ENCODE data around the gene TAGLN2.
"Not testable (repeated sequence)": the region's sequence is repeated elsewhere in the genome, so short reads cannot be mapped to it uniquely, and the experiment has no call there.

TAGLN2 gene

DNA sequence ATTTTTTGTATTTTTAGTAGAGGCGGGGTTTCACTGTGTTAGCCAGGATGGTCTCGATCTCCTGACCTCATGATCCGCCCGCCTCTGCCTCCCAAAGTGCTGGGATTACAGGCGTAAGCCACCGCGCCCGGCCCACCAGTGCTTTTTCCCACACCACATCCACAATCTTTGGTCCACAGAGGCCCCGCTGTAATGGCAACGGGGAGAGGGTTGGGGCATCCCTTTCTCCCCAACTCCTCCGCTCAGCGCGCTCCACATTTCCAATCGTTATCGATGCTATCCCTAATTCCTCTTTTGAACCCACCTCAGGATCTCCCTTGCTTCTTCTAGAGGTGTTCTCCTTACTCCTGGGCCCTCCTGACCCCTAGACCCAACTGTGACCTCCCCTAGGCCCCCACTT is 25.7 kb downstream of the TAGLN2 start:
- not testable (repeated sequence) for DNase-seq (ENCODE audit: low spot score)

DNA sequence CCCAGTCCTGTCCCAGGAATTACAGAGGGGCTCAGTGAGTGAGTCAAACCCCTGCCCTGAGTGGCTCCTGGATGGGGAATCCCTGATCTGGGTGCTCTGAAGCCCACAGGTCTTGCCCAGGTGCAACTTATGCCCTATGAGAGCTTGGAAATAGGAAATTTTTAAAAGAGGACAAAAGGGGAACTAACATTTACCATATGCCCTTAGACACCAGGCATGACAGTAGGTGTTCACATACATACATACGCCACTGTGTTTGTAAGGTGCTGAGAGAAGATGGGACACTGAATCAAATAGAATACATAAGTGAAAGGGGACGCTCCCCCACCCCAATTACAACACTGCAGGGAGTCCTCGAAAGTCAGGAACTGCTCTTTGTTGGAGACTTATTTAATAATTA is 26.8 kb downstream of the TAGLN2 start:
- no peak for DNase-seq (ENCODE audit: low spot score)

DNA sequence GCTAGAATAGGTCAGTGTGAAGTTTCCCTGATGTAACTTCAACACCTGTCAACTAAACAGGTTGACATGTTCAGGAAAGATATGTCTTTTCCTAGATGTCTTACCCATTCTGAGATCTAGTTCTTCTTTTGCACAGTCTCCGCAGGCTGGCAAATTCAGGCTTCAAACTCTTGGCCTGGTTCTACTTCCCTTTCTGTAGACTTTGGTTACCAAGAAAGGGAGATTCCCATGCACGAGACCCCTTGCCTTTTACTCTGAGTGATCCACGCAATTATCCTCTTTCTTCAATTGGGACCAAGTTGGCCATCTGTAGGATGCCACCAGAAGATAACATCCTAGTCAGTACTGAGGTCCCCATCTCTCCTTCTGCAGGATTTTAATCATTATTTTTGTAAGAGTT is 27.3 kb downstream of the TAGLN2 start:
- DNase-seq (ENCODE audit: low spot score), result no peak

GRCh38 chr1:159896546-159896930 is 28.8 kb downstream of the TAGLN2 start:
- DNase-seq (ENCODE audit: low spot score), result no peak

- no peak for DNase-seq (ENCODE audit: low spot score)
These were observed 29.3 kb downstream of the TAGLN2 start for GRCh38 chr1:159895836-159896545.

DNA sequence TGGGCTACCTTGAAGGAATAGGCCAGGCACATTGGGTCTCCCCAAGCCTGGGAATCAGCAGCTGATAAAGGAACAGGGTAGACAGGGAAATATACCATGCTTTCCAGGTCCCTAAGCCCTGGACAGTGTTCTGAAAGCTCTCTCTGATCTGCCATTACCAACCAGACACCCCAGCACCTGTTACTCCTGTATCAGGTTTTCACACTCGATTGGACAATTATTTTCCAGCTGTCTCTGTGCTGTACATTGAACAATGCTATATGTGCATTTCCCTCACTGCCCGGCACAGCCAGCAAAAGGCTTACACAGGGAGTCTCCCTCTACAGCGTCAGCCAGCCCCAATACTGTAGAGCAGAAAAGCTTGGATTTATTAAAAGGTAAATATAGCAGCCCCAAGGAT is 30.0 kb downstream of the TAGLN2 start:
- DNase-seq (ENCODE audit: low spot score), result no peak

DNA sequence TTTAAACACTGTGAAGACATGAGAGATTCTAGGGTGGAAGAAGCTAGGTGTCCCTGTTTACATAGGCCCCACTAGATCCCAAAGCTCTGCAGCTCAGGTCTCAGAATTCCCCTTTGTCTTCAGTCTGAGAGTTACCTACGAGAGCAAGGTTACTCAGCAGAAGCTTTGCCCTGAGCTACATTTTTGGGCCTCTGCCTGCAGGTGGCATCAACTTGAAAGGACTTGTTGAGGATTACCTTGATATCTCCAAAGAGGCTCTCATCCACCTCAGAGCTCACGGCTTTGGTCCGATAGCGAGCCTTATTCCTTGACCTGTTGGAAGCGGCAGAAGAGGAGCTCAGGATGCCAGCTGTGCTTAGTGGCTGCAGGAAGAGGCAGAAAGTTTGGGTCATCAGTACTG is 32.4 kb downstream of the TAGLN2 start:
- no peak for DNase-seq (ENCODE audit: low spot score)

- DNase-seq (ENCODE audit: low spot score), result peak; percentile 89
These were observed 33.8 kb downstream of the TAGLN2 start for GRCh38 chr1:159891275-159892157.

DNA sequence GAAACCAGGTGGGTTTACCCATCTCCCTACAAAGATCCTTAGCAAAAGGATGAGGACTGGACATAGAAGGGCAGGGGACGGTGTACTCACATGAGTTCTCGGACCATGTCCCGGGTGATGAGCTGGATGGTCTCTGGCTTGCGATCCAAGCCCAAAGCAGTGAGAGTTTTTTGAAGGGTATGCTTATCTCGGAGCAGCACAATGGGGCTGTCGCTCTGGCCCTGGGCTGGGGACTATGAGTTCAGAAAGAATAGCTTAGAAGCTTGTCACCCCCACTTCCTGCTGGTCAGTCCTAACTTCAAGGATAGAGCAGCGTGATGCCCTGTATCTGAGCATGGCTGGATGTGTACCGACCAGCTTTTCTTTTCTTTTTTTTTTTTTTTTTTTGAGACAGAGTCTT is 34.9 kb downstream of the TAGLN2 start:
- no peak for DNase-seq (ENCODE audit: low spot score)

- DNase-seq (ENCODE audit: low spot score), result peak; percentile 96
These were observed 35.5 kb downstream of the TAGLN2 start for GRCh38 chr1:159889821-159890252.

DNA sequence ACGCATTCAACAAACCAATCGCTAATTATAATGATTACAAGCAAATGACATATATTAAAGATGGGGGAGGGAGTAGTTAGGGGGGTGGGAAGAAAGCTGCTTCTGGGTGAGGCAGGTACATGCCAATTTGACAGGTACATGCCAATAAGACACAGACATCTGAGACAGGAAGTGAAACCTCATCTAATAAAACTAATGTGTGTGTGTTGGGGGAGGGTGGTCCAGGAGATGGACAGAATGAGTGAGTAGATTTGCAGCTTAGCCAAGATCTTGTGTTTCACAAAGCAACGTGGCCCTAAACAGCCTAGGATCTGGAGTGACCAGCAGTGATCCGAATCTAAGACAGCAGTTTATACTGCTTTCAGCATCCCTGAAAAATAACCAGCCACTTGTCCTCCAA is 36.1 kb downstream of the TAGLN2 start:
- DNase-seq (ENCODE audit: low spot score), result no peak

GRCh38 chr1:159884296-159884695 is 41.0 kb downstream of the TAGLN2 start:
- DNase-seq (ENCODE audit: low spot score), result no peak

DNA sequence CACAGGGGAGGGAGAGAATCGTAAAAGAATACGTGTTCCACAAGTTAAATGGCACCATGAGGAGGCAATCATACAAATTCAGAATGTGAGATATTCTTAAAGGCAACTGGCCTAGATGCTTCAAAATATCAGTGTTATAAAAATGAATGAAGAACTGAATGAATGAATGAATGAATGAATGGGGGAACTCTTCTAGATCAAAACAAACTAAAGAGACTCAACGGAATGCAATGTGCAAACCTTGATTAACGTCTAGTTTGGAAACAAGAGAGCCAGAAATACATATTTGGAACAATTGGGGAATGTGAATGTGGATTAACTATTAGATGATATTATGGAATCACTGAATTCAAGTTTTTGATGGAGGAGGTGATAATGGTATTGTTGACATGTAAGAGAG is 42.2 kb downstream of the TAGLN2 start:
- DNase-seq (ENCODE audit: low spot score), result no peak

GRCh38 chr1:159882527-159882862 is 42.8 kb downstream of the TAGLN2 start:
- peak; percentile 24 for DNase-seq (ENCODE audit: low spot score)

GRCh38 chr1:159881622-159882526 is 43.4 kb downstream of the TAGLN2 start:
- DNase-seq (ENCODE audit: low spot score), result peak; percentile 94

DNA sequence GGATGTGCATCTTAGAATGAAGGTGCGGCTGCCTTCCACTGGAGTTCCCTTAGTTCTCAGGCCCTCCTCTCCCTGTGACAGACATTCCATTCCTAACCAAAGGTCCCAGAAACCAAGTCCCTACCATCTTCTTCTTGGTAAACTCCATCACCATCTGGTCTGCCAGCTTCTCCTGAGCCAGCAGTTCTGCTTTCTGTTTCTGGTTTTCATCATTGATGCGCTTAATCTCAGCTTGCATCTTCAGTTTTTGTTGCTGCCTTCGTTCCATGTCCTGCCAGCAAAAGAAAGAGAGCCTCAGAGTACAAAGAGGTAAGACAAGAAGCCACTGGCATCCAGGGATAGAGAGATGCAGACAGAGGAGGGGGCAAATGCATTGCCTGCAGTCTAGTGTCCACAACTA is 44.9 kb downstream of the TAGLN2 start:
- DNase-seq (ENCODE audit: low spot score), result no peak

- DNase-seq (ENCODE audit: low spot score), result peak; percentile 75
These were observed 45.3 kb downstream of the TAGLN2 start for GRCh38 chr1:159879977-159880376.

DNA sequence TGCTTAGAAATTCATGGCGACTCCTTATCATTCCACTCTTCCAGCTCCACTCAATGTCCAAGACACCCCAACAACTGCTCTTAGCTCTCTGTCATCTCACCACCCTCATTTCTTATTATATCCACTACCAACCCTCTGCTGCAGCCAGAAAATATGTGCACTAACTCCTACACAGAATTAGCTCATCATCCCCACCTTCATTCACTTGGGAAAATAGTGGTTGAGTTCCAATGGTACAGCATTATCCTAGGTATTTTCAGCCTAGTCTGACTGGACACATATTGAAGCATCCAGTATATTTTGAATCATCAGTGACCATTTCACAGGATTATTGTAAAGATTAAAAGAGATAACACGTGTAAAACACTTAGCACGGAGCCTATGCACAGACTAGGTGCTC is 46.2 kb downstream of the TAGLN2 start:
- DNase-seq (ENCODE audit: low spot score), result no peak

- DNase-seq (ENCODE audit: low spot score), result no peak
These were observed 47.4 kb downstream of the TAGLN2 start for GRCh38 chr1:159877695-159878444.

GRCh38 chr1:159873530-159874143 is 51.7 kb downstream of the TAGLN2 start:
- no peak for DNase-seq (ENCODE audit: low spot score)

DNA sequence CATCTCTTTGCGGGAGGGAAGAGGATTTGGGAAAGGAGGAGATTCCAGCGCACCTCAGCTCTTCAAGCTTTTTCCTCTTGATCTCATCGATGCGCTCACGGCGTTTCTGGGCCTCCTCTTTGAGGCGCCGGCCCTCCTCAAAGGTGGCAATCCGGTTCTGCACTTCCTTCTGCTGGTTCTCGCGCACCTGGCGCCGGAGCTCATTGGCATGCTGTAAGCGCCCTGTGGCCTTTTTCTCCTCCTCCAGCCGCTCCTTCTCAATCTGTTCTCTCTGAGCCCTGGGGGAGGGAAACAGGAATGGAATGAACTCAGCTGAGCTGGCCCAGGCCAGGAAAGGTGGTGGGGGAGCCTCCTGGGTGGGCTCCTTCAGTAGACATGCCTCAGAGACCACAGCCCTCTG is 52.4 kb downstream of the TAGLN2 start:
- DNase-seq (ENCODE audit: low spot score), result no peak

Data from AG08395 (cell line).